Measurements from ENCODE around the gene ACTR1B. TPM values are rescaled to one million over a fixed set of nuclear protein-coding genes. Genes with fewer than 3 reads are reported as not detected.

ACTR1B gene
- polyA plus RNA-seq, 1 of the 3 experiments (the other 2 are of a cell fraction), result 51.5 TPM

GRCh38 chr2:97646977-97647376 is 16.9 kb downstream of the ACTR1B start:
- ChIA-PET CTCF (interaction anchor here (1.0 to 2.7 kb wide), 4 partner anchors 9 to 56 kb away, joined by 3 to 12 read pairs (median 8); partner anchors contain the start of gene ACTR1B), POLR2A (no interaction called here)
- H3K4me2 ChIP-seq, result peak overlapping the region; percentile 93
- H3K27me3 ChIP-seq (ENCODE audit: insufficient read depth), result no peaks in the 10 kb centered on the region
- H3F3A ChIP-seq (replicated peaks; ENCODE audit: insufficient read depth), result no peaks in the 10 kb centered on the region
- H3K9me3 ChIP-seq, result no peaks in the 10 kb centered on the region
- H3K4me3 ChIP-seq (ENCODE audit: low read depth in 2 of 2, low read length in 1 of 2), result peak overlapping the region; percentile 98
- H2AFZ ChIP-seq (ENCODE audit: low read depth), result no peak overlapping the region
- TF ChIP-seq NFIC (IDR thresholded peaks at IDR 0.05; ENCODE audit: borderline replicate concordance) (no peak), RFX5 (IDR thresholded peaks at IDR 0.05; ENCODE audit: low read length) (no peak), JUND (IDR thresholded peaks at IDR 0.05) (no peak), ZBTB33 (IDR thresholded peaks at IDR 0.05; ENCODE audit: borderline replicate concordance, low read depth) (no peak), MXI1 (IDR thresholded peaks at IDR 0.05; ENCODE audit: low read depth, low read length) (no peak), USF1 (IDR thresholded peaks at IDR 0.05; ENCODE audit: borderline replicate concordance, low read depth) (no peak), FOXM1 (IDR thresholded peaks at IDR 0.05; ENCODE audit: low read depth) (no peak), TEAD4 (IDR thresholded peaks at IDR 0.05; ENCODE audit: borderline replicate concordance, insufficient read depth) (no peak), GATA2 (CRISPR knock-in tag; IDR thresholded peaks at IDR 0.05) (no peak), EZH2phosphoT487 (IDR thresholded peaks at IDR 0.05; ENCODE audit: borderline replicate concordance, low read depth) (no peak), CTCF (IDR thresholded peaks at IDR 0.05) (no peak), FOXJ3 (CRISPR knock-in tag; IDR thresholded peaks at IDR 0.05) (no peak), RCOR1 (IDR thresholded peaks at IDR 0.05; ENCODE audit: low read length) (no peak), TAF1 (IDR thresholded peaks at IDR 0.05; ENCODE audit: borderline replicate concordance, low read depth, low read length) (no peak), FOSL2 (IDR thresholded peaks at IDR 0.05; ENCODE audit: borderline replicate concordance, low read depth) (no peak), ELF1 (IDR thresholded peaks at IDR 0.05) (no peak), TCF12 (IDR thresholded peaks at IDR 0.05) (no peak), PBX3 (IDR thresholded peaks at IDR 0.05) (no peak), MAX (IDR thresholded peaks at IDR 0.05; ENCODE audit: low read depth) (no peak), REST (IDR thresholded peaks at IDR 0.05; ENCODE audit: low read depth, low read length) (no peak)
- H3K79me2 ChIP-seq (ENCODE audit: insufficient read depth), result peaks cover 18% of the 10 kb centered on the region
- H3K4me1 ChIP-seq (ENCODE audit: control insufficient read depth in 1 of 2, insufficient read depth in 2 of 2, low read depth in 1 of 2, low read length in 1 of 2), result peaks cover 0 to 16% of the 10 kb centered on the region in 2 experiments; a peak in 2 of 4 replicates
- peaks cover 32 to 33% of the 10 kb centered on the region in 2 experiments for H3K36me3 ChIP-seq (replicated peaks in 1 of 2; ENCODE audit: control insufficient read depth in 1 of 2, insufficient read depth in 2 of 2, low read length in 1 of 2)
- DNase-seq, result no peak
- no peaks in the 10 kb centered on the region for H4K20me1 ChIP-seq (ENCODE audit: insufficient read depth)
- WGBS (ENCODE audit: low lambda C conversion rate), result 41% methylated on average over 4 of the region's 4 CpGs
- no peaks in the 10 kb centered on the region for H3K9me2 ChIP-seq
- H3K27ac ChIP-seq (ENCODE audit: low read depth in 2 of 2, low read length in 1 of 2), result no peak overlapping the region
- no peak overlapping the region for H3K9ac ChIP-seq
